ENCODE measurements around the gene DNAI2. TPM values are rescaled to one million over a fixed set of nuclear protein-coding genes. Genes with fewer than 3 reads are reported as not detected.

Gene DNAI2
- total RNA-seq, 1 experiment from 2014 or later = not detected

DNA sequence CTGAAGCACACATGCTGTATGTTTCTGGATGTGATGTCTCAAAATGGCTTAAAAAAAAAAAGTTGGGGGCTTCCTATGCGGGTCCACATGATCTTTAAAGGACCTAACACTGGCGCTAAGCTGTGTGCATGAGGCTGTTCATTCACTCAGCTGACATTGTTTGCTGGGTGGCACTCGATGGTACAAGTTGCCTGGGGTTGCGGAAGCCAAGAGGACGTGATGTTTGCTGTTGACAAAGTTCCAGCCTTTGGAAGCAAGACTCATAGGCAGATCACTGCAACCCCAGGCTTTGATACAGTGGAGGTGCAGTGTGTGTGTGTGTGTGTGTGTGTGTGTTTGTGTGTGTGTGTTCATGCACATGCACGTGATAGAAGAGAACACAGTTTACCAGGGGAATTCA is 29.5 kb upstream of the DNAI2 start:
- CTCF ChIA-PET = no interaction called here
- Histone ChIP-seq H3K9ac (ENCODE audit: low read length) (no peak overlapping the region), H3K27ac (ENCODE audit: low read depth, low read length) (no peak overlapping the region), H3K27me3 (ENCODE audit: insufficient read depth, low read length) (no peaks in the 10 kb centered on the region), H3K79me2 (ENCODE audit: insufficient read depth, low read length) (no peaks in the 10 kb centered on the region), H3K36me3 (ENCODE audit: control insufficient read depth in 1 of 2, insufficient read depth in 2 of 2, low read length in 2 of 2) (no peaks in the 10 kb centered on the region), H3K4me1 (ENCODE audit: control insufficient read depth in 1 of 2, insufficient read depth in 2 of 2, low read length in 2 of 2) (no peaks in the 10 kb centered on the region), H4K20me1 (ENCODE audit: insufficient read depth) (no peaks in the 10 kb centered on the region), H3K9me2 (ENCODE audit: insufficient read depth) (no peaks in the 10 kb centered on the region), H3K9me3 (ENCODE audit: control insufficient read depth in 1 of 2, insufficient read depth in 1 of 2, low read depth in 1 of 2, low read length in 2 of 2) (no peaks in the 10 kb centered on the region), H3K4me2 (ENCODE audit: low read length) (no peak overlapping the region), H3K4me3 (replicated peaks in 1 of 2; ENCODE audit: low read depth in 1 of 2, low read length in 2 of 2) (no peak overlapping the region), H2AFZ (ENCODE audit: low read depth, low read length, poor library complexity, severe bottlenecking) (no peak overlapping the region)
- no peak for TF ChIP-seq SIN3A (IDR thresholded peaks at IDR 0.05; ENCODE audit: low read depth)
- TF ChIP-seq ELF1 (IDR thresholded peaks at IDR 0.05; ENCODE audit: borderline replicate concordance, low read depth) = no peak
- TF ChIP-seq CEBPB (IDR thresholded peaks at IDR 0.05; ENCODE audit: low read depth) = no peak
- TF ChIP-seq JUND (IDR thresholded peaks at IDR 0.05) = no peak
- no peak for TF ChIP-seq SP1 (IDR thresholded peaks at IDR 0.05; ENCODE audit: low read depth)
- TF ChIP-seq, protein P1, sequence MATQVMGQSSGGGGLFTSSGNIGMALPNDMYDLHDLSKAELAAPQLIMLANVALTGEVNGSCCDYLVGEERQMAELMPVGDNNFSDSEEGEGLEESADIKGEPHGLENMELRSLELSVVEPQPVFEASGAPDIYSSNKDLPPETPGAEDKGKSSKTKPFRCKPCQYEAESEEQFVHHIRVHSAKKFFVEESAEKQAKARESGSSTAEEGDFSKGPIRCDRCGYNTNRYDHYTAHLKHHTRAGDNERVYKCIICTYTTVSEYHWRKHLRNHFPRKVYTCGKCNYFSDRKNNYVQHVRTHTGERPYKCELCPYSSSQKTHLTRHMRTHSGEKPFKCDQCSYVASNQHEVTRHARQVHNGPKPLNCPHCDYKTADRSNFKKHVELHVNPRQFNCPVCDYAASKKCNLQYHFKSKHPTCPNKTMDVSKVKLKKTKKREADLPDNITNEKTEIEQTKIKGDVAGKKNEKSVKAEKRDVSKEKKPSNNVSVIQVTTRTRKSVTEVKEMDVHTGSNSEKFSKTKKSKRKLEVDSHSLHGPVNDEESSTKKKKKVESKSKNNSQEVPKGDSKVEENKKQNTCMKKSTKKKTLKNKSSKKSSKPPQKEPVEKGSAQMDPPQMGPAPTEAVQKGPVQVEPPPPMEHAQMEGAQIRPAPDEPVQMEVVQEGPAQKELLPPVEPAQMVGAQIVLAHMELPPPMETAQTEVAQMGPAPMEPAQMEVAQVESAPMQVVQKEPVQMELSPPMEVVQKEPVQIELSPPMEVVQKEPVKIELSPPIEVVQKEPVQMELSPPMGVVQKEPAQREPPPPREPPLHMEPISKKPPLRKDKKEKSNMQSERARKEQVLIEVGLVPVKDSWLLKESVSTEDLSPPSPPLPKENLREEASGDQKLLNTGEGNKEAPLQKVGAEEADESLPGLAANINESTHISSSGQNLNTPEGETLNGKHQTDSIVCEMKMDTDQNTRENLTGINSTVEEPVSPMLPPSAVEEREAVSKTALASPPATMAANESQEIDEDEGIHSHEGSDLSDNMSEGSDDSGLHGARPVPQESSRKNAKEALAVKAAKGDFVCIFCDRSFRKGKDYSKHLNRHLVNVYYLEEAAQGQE (IDR thresholded peaks at IDR 0.05; ENCODE audit: low read depth) = no peak
- no peak for TF ChIP-seq EZH2phosphoT487 (IDR thresholded peaks at IDR 0.05; ENCODE audit: borderline replicate concordance)
- BruUV-seq (replicated peaks) = TSS peak; percentile 19
- intact Hi-C loops (cut with micrococcal nuclease) = no loop called here
- RAD21 ChIA-PET (ENCODE audit: low non-redundant PET in 1 of 2, low total read pairs in 2 of 2, uncharacterized antibody in 2 of 2, unreplicated experiment in 2 of 2) = no interaction called here
- DNase-seq (ENCODE audit: low read depth, low spot score) (no peak), ATAC-seq (no peak)
- POLR2A ChIA-PET = no interaction called here

All from HCT116 (cell line).